ENCODE results near the gene VAMP1.

The VAMP1 gene

GRCh38 chr12:6424866-6425265 lies 45.6 kb downstream of the VAMP1 start:
- no peak overlapping the region for H3K27ac ChIP-seq (ENCODE audit: low read length)
- H3K4me1 ChIP-seq (ENCODE audit: control insufficient read depth, insufficient read depth, low read length) = peaks cover 9% of the 10 kb centered on the region
- no peaks in the 10 kb centered on the region for H3K36me3 ChIP-seq (ENCODE audit: control insufficient read depth in 2 of 2, insufficient read depth in 2 of 2, low read length in 2 of 2)
- H3K4me3 ChIP-seq (ENCODE audit: low read length in 2 of 2) = no peak overlapping the region
- no peak overlapping the region for H3K9ac ChIP-seq (ENCODE audit: low read length in 2 of 2)
- no peaks in the 10 kb centered on the region for H3K9me3 ChIP-seq (ENCODE audit: control insufficient read depth in 2 of 2, low read length in 2 of 2)
- H3K27me3 ChIP-seq (ENCODE audit: control insufficient read depth in 1 of 2, insufficient read depth in 2 of 2, low read length in 2 of 2) = no peaks in the 10 kb centered on the region

- H3K27me3 ChIP-seq (ENCODE audit: control insufficient read depth in 1 of 2, insufficient read depth in 2 of 2, low read length in 2 of 2) = no peaks in the 10 kb centered on the region
- no peaks in the 10 kb centered on the region for H3K36me3 ChIP-seq (ENCODE audit: control insufficient read depth in 2 of 2, insufficient read depth in 2 of 2, low read length in 2 of 2)
- H3K9ac ChIP-seq (ENCODE audit: low read length in 2 of 2) = peak overlapping the region; percentile 13 to 47
- H3K4me1 ChIP-seq (ENCODE audit: control insufficient read depth, insufficient read depth, low read length) = peaks cover 13% of the 10 kb centered on the region
- no peak overlapping the region for H3K27ac ChIP-seq (ENCODE audit: low read length)
- H3K9me3 ChIP-seq (ENCODE audit: control insufficient read depth in 2 of 2, low read length in 2 of 2) = no peaks in the 10 kb centered on the region
- H3K4me3 ChIP-seq (ENCODE audit: low read length in 2 of 2) = peak overlapping the region; percentile 9 to 47
These were observed 46.5 kb downstream of the VAMP1 start for GRCh38 chr12:6424008-6424347.

- Histone ChIP-seq H3K36me3 (ENCODE audit: control insufficient read depth in 2 of 2, insufficient read depth in 2 of 2, low read length in 2 of 2) (no peaks in the 10 kb centered on the region), H3K9ac (ENCODE audit: low read length in 2 of 2) (peak overlapping the region; percentile 13 to 47), H3K4me1 (ENCODE audit: control insufficient read depth, insufficient read depth, low read length) (peaks cover 13% of the 10 kb centered on the region), H3K27me3 (ENCODE audit: control insufficient read depth in 1 of 2, insufficient read depth in 2 of 2, low read length in 2 of 2) (no peaks in the 10 kb centered on the region), H3K27ac (ENCODE audit: low read length) (no peak overlapping the region), H3K9me3 (ENCODE audit: control insufficient read depth in 2 of 2, low read length in 2 of 2) (no peaks in the 10 kb centered on the region), H3K4me3 (ENCODE audit: low read length in 2 of 2) (peak overlapping the region; percentile 9 to 47)
These were observed 47.0 kb downstream of the VAMP1 start for GRCh38 chr12:6423267-6424007.

GRCh38 chr12:6420364-6420763 lies 50.1 kb downstream of the VAMP1 start:
- Histone ChIP-seq H3K4me1 (ENCODE audit: control insufficient read depth, insufficient read depth, low read length) (peaks cover 13% of the 10 kb centered on the region), H3K27ac (ENCODE audit: low read length) (no peak overlapping the region), H3K4me3 (ENCODE audit: low read length in 2 of 2) (no peak overlapping the region), H3K9me3 (ENCODE audit: control insufficient read depth in 2 of 2, low read length in 2 of 2) (no peaks in the 10 kb centered on the region), H3K36me3 (ENCODE audit: control insufficient read depth in 2 of 2, insufficient read depth in 2 of 2, low read length in 2 of 2) (no peaks in the 10 kb centered on the region), H3K9ac (ENCODE audit: low read length in 2 of 2) (no peak overlapping the region), H3K27me3 (ENCODE audit: control insufficient read depth in 1 of 2, insufficient read depth in 2 of 2, low read length in 2 of 2) (no peaks in the 10 kb centered on the region)

DNA sequence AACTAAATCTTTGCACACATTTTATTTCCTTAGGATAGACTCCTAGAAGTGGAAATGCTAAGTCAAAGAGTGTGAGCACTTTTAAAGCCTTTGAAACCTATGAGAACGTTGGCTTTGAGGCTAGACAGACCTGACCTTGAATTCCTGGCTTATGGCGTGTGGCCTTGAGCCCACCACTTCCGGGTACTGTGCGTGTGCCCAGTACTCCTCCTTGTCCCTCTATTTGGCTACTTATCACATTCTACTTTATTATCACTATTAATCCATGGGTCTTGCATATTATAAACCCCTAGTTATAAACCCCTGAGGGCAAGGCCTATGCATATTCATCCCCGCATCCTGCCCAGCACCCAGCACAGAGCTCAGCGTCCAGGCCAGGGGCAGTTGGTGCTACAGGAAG lies 51.7 kb downstream of the VAMP1 start:
- Histone ChIP-seq H3K9ac (ENCODE audit: low read length in 2 of 2) (no peak overlapping the region), H3K4me3 (ENCODE audit: low read length in 2 of 2) (no peak overlapping the region), H3K27ac (ENCODE audit: low read length) (no peak overlapping the region), H3K4me1 (ENCODE audit: control insufficient read depth, insufficient read depth, low read length) (peaks cover 10% of the 10 kb centered on the region), H3K9me3 (ENCODE audit: control insufficient read depth in 2 of 2, low read length in 2 of 2) (no peaks in the 10 kb centered on the region), H3K36me3 (ENCODE audit: control insufficient read depth in 2 of 2, insufficient read depth in 2 of 2, low read length in 2 of 2) (peaks cover 0 to 5% of the 10 kb centered on the region in 2 donors), H3K27me3 (ENCODE audit: control insufficient read depth in 1 of 2, insufficient read depth in 2 of 2, low read length in 2 of 2) (no peaks in the 10 kb centered on the region)

DNA sequence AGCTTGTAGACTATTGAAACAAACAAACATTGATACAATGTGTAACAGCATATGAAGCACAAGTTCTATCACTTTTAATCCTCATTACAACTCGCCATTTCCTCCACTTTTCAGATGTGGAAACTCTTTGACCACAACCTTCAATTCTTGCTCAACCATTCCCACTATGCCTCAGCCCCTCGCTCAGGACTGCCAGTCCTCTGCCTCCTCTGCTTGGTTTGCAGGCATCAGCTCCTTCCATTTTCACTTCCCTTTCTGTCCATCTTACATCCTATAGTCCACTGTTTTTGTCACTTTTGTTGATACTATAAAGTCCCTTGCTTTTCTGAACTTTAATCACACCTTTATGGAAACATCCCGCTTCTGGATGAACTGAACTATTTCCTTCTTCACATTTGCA lies 53.9 kb downstream of the VAMP1 start:
- peaks cover 0 to 5% of the 10 kb centered on the region in 2 donors for H3K36me3 ChIP-seq (ENCODE audit: control insufficient read depth in 2 of 2, insufficient read depth in 2 of 2, low read length in 2 of 2)
- no peaks in the 10 kb centered on the region for H3K9me3 ChIP-seq (ENCODE audit: control insufficient read depth in 2 of 2, low read length in 2 of 2)
- H3K4me1 ChIP-seq (ENCODE audit: control insufficient read depth, insufficient read depth, low read length) = peaks cover 5% of the 10 kb centered on the region
- no peaks in the 10 kb centered on the region for H3K27me3 ChIP-seq (ENCODE audit: control insufficient read depth in 1 of 2, insufficient read depth in 2 of 2, low read length in 2 of 2)
- H3K27ac ChIP-seq (ENCODE audit: low read length) = no peak overlapping the region
- H3K4me3 ChIP-seq (ENCODE audit: low read length in 2 of 2) = no peak overlapping the region
- H3K9ac ChIP-seq (ENCODE audit: low read length in 2 of 2) = no peak overlapping the region

All from stomach smooth muscle (tissue), 2 donors.